ENCODE measurements around the gene EIF4A2.
A peak's percentile ranks its signal among the peaks of the same experiment; 100 is the strongest.

Gene EIF4A2

DNA sequence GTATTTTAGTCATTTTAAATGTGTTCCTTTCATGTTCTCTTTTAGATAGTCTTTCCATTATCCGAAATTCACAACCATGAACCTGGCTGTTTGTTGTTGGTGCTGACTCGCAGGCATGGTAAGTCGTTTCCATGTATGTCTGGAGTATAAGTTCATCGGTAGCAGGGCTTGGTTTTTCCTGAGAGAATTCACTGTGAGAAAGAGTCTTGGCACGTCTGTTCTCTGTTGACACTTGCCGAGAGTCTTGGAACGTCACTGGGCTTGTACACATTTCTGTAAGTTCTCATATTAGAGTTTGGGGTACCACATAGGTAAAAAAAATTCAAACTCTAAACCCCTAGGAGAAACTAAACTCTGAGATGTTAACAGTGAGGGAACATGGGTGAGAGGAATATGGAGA, 29.4 kb upstream of the EIF4A2 start:
- TF ChIP-seq, protein P1, sequence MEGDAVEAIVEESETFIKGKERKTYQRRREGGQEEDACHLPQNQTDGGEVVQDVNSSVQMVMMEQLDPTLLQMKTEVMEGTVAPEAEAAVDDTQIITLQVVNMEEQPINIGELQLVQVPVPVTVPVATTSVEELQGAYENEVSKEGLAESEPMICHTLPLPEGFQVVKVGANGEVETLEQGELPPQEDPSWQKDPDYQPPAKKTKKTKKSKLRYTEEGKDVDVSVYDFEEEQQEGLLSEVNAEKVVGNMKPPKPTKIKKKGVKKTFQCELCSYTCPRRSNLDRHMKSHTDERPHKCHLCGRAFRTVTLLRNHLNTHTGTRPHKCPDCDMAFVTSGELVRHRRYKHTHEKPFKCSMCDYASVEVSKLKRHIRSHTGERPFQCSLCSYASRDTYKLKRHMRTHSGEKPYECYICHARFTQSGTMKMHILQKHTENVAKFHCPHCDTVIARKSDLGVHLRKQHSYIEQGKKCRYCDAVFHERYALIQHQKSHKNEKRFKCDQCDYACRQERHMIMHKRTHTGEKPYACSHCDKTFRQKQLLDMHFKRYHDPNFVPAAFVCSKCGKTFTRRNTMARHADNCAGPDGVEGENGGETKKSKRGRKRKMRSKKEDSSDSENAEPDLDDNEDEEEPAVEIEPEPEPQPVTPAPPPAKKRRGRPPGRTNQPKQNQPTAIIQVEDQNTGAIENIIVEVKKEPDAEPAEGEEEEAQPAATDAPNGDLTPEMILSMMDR (IDR thresholded peaks at IDR 0.05; ENCODE audit: insufficient read depth, low read depth, low read length, missing control alignments): no peak
- peak; percentile 93 for DNase-seq (ENCODE audit: low read depth)
- no peak overlapping the region for H3K4me3 ChIP-seq (ENCODE audit: low read length)

GRCh38 chr3:186754871-186755270, 28.5 kb upstream of the EIF4A2 start:
- no peak overlapping the region for H3K4me3 ChIP-seq (ENCODE audit: low read length)
- no peak for DNase-seq (ENCODE audit: low read depth)
- TF ChIP-seq, protein P1 (IDR thresholded peaks at IDR 0.05; ENCODE audit: insufficient read depth, low read depth, low read length, missing control alignments): no peak

GRCh38 chr3:186757214-186757613, 26.2 kb upstream of the EIF4A2 start:
- no peak overlapping the region for H3K4me3 ChIP-seq (ENCODE audit: low read length)
- no peak for DNase-seq (ENCODE audit: low read depth)
- TF ChIP-seq, protein P1 (IDR thresholded peaks at IDR 0.05; ENCODE audit: insufficient read depth, low read depth, low read length, missing control alignments): no peak

DNA sequence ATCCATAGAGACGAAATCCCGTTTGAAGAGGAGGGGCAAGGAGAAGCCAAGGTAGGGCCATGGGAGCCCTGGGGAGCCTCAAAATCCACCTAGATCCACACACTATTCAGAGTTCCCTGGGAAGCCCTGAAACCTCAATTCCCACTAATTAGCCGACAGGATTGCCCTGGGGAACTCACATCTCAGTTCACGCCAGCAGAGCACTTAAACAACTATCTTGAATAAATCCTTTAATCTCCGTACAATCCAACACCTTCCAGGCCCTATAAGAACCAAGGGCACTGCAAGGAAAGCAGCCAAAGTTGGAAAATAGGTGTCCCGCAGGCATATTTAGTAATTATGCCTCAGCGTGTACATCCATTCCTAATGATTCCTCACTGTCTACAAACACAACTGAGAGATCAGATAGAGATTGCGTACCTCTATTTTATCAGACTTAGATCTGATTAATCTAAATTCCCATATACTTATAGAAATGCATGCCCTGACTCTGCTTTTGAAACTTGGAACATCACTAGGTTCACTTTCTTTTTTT, 25.6 kb upstream of the EIF4A2 start:
- no peak for DNase-seq (ENCODE audit: low read depth)

GRCh38 chr3:186759231-186759930, 24.0 kb upstream of the EIF4A2 start:
- no peak overlapping the region for H3K4me3 ChIP-seq (ENCODE audit: low read length)
- TF ChIP-seq, protein P1 (IDR thresholded peaks at IDR 0.05; ENCODE audit: insufficient read depth, low read depth, low read length, missing control alignments): no peak
- peak; percentile 24 for DNase-seq (ENCODE audit: low read depth)

More for the DNA sequence above, 25.6 kb upstream of the EIF4A2 start:
- TF ChIP-seq, protein P1 (IDR thresholded peaks at IDR 0.05; ENCODE audit: insufficient read depth, low read depth, low read length, missing control alignments): no peak
- H3K4me3 ChIP-seq (ENCODE audit: low read length): no peak overlapping the region

DNA sequence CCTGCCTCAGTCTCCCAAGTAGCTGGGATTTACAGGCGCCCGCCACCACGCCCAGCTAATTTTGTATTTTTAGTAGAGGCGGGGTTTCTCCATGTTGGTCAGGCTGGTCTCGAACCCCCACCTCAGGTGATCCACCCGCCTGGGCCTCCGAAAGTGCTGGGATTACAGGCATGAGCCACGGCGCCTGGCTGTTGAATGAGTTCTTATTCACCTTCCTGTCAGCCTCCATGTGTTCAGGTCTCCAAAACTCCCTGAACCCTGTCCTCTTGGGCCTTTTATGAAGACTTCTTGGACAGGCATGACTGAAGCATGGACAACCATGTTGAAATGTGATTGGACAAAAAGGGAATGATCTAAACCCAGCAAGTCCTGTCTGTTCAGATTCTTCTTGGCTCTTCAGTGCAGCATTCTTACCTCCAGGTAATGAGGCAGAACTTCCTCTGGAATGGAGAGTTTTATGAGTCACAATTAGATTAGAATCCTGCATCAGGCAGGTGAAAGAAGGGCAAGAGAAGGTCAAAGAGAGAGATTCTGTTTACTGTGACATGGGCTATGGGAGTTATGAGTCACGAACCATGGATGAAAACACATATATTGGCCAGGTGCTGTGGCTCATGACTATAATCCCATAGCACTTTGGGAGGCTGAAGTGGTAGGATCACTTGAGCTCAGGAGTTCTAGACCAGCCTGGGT, 23.1 kb upstream of the EIF4A2 start:
- DNase-seq (ENCODE audit: low read depth): peak; percentile 97
- H3K4me3 ChIP-seq (ENCODE audit: low read length): no peak overlapping the region
- TF ChIP-seq, protein P1 (IDR thresholded peaks at IDR 0.05; ENCODE audit: insufficient read depth, low read depth, low read length, missing control alignments): peak; percentile 31
